SK-N-MC (cell line): ENCODE results near the gene PTPRQ.
A peak's percentile ranks its signal among the peaks of the same experiment; 100 is the strongest.

ENCODE experiments used
- DNase-seq: peaks from one replicate; pipeline ENCODE4 v3.0.0-alpha.2; 2011; ENCODE audit warnings: low read depth, low spot score
- H3K27ac ChIP-seq: fragments of 200-600 bp; sonication (generic); 2 replicates; pipeline ENCODE4 v1.5.1; 2016; ENCODE audit warnings: mixed run types
- H3K36me3 ChIP-seq: fragments of 200-600 bp; sonication (generic); 2 replicates; pipeline ENCODE4 v1.6.1; 2017; ENCODE audit warnings: antibody characterized with exemption, low read length, mixed read lengths; ENCODE audit not compliant: insufficient read depth
- H3K4me3 ChIP-seq: fragments of 200-600 bp; sonication (generic); 2 replicates; pipeline ENCODE4 v1.5.1; 2016
- H3K9ac ChIP-seq: fragments of 200-600 bp; sonication (generic); 2 replicates; pipeline ENCODE4 v1.8.0; 2017; ENCODE audit warnings: mixed run types, mixed read lengths; ENCODE audit not compliant: insufficient read length
- H3K9me3 ChIP-seq: fragments of 200-600 bp; sonication (generic); 2 replicates; pipeline ENCODE4 v1.6.1; 2017; ENCODE audit warnings: low read depth, mild to moderate bottlenecking, antibody characterized with exemption, low read length, moderate library complexity, mixed read lengths
- EZH2 ChIP-seq: fragments of 200-600 bp; sonication (generic); IDR thresholded peaks from one replicate; pipeline ENCODE4 v1.6.1; 2017; ENCODE audit warnings: antibody characterized with exemption
- FOXP2 ChIP-seq: optimal IDR thresholded peaks from 2 replicates; pipeline ENCODE3; 2011; ENCODE audit warnings: mild to moderate bottlenecking, moderate library complexity; ENCODE audit not compliant: insufficient read depth; ENCODE audit errors: extremely low read length, control extremely low read depth
- POLR2AphosphoS5 ChIP-seq: IDR thresholded peaks from 2 replicates; pipeline ENCODE4 v1.6.1; 2012; ENCODE audit warnings: mild to moderate bottlenecking, low read depth, low read length, borderline replicate concordance

Gene PTPRQ

GRCh38 chr12:80596509-80596908, 152.5 kb downstream of the PTPRQ start:
- Histone ChIP-seq H3K9me3 (no peaks in the 10 kb centered on the region; the same call in 1 of the 2 replicates), H3K27ac (0 out of 2 replicates have a peak overlapping the region, but pooled peaks have one; percentile 7), H3K9ac (no peak overlapping the region), H3K36me3 (no peaks in the 10 kb centered on the region), H3K4me3 (no peak overlapping the region)
- TF ChIP-seq EZH2 = no peak
- no peak for TF ChIP-seq POLR2AphosphoS5
- TF ChIP-seq FOXP2 = no peak
- no peak for DNase-seq

GRCh38 chr12:80598004-80598606, 154.1 kb downstream of the PTPRQ start:
- Histone ChIP-seq H3K9me3 (no peaks in the 10 kb centered on the region; the same call in 1 of the 2 replicates), H3K4me3 (no peak overlapping the region), H3K36me3 (no peaks in the 10 kb centered on the region), H3K9ac (no peak overlapping the region), H3K27ac (0 out of 2 replicates have a peak overlapping the region, but pooled peaks have one; percentile 20)
- TF ChIP-seq POLR2AphosphoS5 (no peak), EZH2 (no peak), FOXP2 (no peak)
- DNase-seq = no peak

- H3K36me3 ChIP-seq = no peaks in the 10 kb centered on the region
- H3K9me3 ChIP-seq = no peaks in the 10 kb centered on the region
- H3K9ac ChIP-seq = no peak overlapping the region
- H3K4me3 ChIP-seq = no peak overlapping the region
- no peak for TF ChIP-seq EZH2
- TF ChIP-seq POLR2AphosphoS5 = no peak
- TF ChIP-seq FOXP2 = no peak
- H3K27ac ChIP-seq = no peak overlapping the region
- DNase-seq = no peak
Measured at GRCh38 chr12:80602455-80602854, 158.4 kb downstream of the PTPRQ start.

- H3K9me3 ChIP-seq = no peaks in the 10 kb centered on the region
- H3K4me3 ChIP-seq = peak overlapping the region; percentile 44
- peak overlapping the region; percentile 97 for H3K27ac ChIP-seq
- peak; percentile 91 for DNase-seq
- H3K36me3 ChIP-seq = no peaks in the 10 kb centered on the region
- peak overlapping the region; percentile 48 for H3K9ac ChIP-seq
- TF ChIP-seq POLR2AphosphoS5 (no peak), FOXP2 (no peak), EZH2 (no peak)
Measured at GRCh38 chr12:80607361-80608135, 163.5 kb downstream of the PTPRQ start.

- TF ChIP-seq EZH2 (no peak), POLR2AphosphoS5 (no peak), FOXP2 (no peak)
Measured at GRCh38 chr12:80617733-80618132, 173.7 kb downstream of the PTPRQ start.

GRCh38 chr12:80620281-80620680, 176.2 kb downstream of the PTPRQ start:
- no peak overlapping the region for H3K27ac ChIP-seq
- H3K9me3 ChIP-seq = no peaks in the 10 kb centered on the region
- no peaks in the 10 kb centered on the region for H3K36me3 ChIP-seq
- no peak for DNase-seq
- no peak overlapping the region for H3K9ac ChIP-seq
- no peak for TF ChIP-seq POLR2AphosphoS5
- no peak overlapping the region for H3K4me3 ChIP-seq

More at GRCh38 chr12:80617733-80618132, 173.7 kb downstream of the PTPRQ start:
- Histone ChIP-seq H3K4me3 (no peak overlapping the region), H3K36me3 (no peaks in the 10 kb centered on the region), H3K9ac (no peak overlapping the region), H3K27ac (no peak overlapping the region), H3K9me3 (no peaks in the 10 kb centered on the region)
- no peak for DNase-seq

- H3K9ac ChIP-seq = no peak overlapping the region
- H3K36me3 ChIP-seq = no peaks in the 10 kb centered on the region
- no peak for TF ChIP-seq POLR2AphosphoS5
- TF ChIP-seq EZH2 = no peak
- TF ChIP-seq FOXP2 = no peak
- DNase-seq = no peak
- no peaks in the 10 kb centered on the region for H3K9me3 ChIP-seq
- H3K4me3 ChIP-seq = no peak overlapping the region
- H3K27ac ChIP-seq = no peak overlapping the region
Measured at GRCh38 chr12:80622271-80622670, 178.2 kb downstream of the PTPRQ start.

GRCh38 chr12:80625051-80625450, 181.0 kb downstream of the PTPRQ start:
- H3K9me3 ChIP-seq = no peaks in the 10 kb centered on the region
- TF ChIP-seq FOXP2 = no peak
- TF ChIP-seq POLR2AphosphoS5 = no peak
- TF ChIP-seq EZH2 = no peak
- DNase-seq = no peak
- H3K9ac ChIP-seq = no peak overlapping the region
- no peaks in the 10 kb centered on the region for H3K36me3 ChIP-seq
- H3K27ac ChIP-seq = no peak overlapping the region
- H3K4me3 ChIP-seq = no peak overlapping the region

- H3K9me3 ChIP-seq = no peaks in the 10 kb centered on the region
Measured at GRCh38 chr12:80625901-80626300, 181.9 kb downstream of the PTPRQ start.

More at GRCh38 chr12:80625901-80626300, 181.9 kb downstream of the PTPRQ start:
- TF ChIP-seq EZH2 (no peak), POLR2AphosphoS5 (no peak), FOXP2 (no peak)
- H3K4me3 ChIP-seq = no peak overlapping the region
- H3K27ac ChIP-seq = no peak overlapping the region
- DNase-seq = no peak
- H3K9ac ChIP-seq = no peak overlapping the region
- no peaks in the 10 kb centered on the region for H3K36me3 ChIP-seq
